HG02884 (cell line): Measurements from ENCODE around the gene TMOD1.
"Not testable (repeated sequence)": the region's sequence is repeated elsewhere in the genome, so short reads cannot be mapped to it uniquely, and the experiment has no call there.

Experiments used
- ATAC-seq: cut with Tn5 transposase; IDR thresholded peaks from one replicate; pipeline ENCODE4 v1.9.1; 2021; ENCODE audit warnings: mild to moderate bottlenecking, moderate library complexity; ENCODE audit not compliant: unreplicated experiment

TMOD1 gene

DNA sequence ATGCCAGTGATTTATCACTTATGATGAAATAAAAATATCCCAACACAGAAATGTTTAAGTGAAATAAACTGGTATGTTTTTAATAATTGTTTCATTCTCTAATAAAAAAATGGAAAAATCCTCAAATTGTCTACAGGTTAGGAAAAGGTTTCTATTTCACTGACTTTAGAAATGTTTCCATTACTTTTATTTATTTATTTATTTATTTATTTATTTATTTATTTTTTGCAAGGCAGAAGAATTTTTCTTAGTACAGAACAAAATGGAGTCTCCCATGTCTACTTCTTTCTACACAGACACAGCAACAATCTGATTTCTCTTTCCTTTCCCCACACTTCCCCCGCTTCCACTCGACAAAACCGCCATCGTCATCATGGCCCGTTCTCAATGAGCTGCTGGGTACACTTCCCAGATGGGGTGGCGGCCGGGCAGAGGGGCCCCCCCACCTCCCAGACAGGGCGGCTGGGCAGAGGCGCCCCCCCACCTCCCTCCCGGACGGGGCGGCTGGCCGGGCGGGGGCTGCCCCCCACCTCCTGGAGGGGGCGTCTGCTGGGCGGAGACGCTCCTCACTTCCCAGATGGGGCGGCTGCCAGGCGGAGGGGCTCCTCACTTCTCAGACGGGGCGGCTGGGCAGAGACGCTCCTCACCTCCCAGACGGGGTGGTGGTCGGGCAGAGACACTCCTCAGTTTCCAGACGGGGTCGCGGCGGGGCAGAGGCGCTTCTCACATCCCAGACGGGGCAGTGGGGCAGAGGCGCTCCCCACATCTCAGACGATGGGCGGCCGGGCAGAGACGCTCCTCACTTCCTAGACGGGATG is 3.7 kb upstream of the TMOD1 start:
- ATAC-seq, result not testable (repeated sequence)

DNA sequence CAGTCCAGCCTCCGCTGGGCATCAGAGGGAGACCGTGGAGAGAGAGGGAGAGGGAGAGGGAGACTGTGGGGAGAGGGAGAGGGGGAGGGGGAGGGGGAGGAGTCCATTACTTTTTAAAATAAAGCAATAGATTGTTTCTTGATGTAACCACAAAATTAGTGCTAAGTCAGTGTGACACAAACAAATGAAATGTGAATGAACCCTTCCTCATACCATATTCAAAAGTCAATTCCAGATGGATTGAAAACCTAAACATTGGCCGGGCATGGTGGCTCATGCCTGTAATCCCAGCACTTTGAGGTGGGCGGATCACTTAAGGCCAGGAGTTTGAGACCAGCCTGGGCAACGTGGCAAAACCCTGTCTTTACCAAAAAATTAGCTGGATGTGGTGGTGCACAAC is 2.6 kb upstream of the TMOD1 start:
- not testable (repeated sequence) for ATAC-seq

DNA sequence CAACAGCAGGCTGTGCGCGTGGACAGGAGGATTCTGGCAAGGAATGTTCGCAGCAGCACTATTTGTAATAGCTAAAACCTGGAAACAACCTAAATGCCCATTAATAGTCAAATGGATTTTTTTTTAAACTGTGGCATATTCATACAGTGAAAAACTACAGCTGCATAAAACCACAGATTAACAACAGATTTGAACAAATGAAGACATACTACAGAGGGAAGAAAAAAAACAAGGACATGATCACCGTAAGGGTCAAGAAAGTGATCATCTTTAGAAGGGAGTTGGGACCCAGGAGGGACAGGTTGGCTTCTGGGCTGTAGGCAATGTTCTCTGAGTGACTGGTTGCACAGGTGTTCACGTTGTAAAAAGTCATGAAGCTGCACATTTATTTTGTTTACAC is 1.2 kb upstream of the TMOD1 start:
- ATAC-seq, result no peak

DNA sequence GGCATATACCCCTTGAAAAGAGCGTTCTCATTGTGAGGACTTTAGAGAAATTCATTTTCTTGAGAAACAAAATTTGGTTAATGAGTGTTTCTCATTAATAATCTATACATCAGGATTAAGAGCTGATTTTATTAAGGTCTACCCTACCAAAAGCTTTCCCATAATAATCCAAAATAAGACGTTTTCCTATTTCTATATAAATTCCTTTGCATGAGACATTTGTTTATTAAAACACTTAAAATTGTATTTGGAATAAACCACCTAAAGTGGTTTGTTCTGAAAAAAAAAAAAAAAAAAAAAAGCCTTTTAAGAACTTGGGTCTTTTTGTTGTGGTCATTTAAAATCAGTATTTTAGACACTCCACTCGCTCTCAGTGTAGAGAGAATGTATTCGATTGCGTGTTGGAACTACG is 695 bp upstream of the TMOD1 start:
- no peak for ATAC-seq

DNA sequence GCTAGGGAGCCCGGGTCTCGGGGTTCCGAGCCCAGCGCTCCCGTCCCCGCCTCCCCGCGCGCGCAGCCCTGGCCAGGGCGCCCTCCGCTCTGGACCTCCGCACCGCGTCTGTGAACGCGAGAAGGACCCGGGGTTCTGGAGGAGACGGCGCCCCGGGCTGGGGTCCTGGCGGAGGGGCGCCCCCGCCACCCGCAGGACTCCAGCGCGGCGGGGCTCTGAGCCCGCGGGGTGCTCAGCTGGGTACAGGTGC is 431 bp downstream of the TMOD1 start:
- peak; percentile 27 for ATAC-seq

DNA sequence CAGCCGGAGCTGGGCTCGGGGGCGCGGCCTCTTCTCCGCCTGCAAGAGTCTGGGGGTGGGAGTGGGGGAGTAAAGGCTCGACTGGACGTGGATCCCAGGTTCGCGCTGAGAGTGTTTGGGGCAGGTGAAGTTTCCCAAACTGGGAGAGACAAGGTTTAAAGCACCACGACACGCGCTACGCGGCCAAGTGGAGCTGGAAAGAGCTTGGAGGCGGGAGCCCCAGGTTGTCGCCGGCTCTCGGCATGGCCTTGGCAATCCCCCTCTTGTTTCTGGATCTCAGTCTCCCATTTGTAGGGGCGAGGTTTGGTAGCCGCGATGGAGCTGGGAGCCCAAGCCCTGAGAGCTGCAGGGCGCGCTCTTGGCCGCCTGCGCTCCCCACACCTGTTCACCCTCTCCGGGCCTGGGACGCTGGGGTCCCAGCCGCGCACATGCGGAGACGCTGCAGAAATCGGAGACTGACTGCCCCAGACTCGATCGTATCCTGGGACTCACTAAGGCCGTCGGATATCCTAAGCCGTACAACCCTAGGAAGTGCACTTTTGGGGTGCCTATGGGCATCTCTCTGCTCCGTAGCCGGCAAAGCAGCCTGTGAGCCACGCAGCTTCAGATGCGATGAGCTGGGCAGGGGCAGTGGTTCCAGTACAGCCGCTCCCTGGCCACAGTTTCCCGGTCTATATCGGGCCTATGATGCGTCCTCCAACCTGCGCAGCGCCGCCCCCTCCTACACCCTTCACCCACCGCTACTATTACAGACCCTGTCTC is 937 bp downstream of the TMOD1 start:
- no peak for ATAC-seq

DNA sequence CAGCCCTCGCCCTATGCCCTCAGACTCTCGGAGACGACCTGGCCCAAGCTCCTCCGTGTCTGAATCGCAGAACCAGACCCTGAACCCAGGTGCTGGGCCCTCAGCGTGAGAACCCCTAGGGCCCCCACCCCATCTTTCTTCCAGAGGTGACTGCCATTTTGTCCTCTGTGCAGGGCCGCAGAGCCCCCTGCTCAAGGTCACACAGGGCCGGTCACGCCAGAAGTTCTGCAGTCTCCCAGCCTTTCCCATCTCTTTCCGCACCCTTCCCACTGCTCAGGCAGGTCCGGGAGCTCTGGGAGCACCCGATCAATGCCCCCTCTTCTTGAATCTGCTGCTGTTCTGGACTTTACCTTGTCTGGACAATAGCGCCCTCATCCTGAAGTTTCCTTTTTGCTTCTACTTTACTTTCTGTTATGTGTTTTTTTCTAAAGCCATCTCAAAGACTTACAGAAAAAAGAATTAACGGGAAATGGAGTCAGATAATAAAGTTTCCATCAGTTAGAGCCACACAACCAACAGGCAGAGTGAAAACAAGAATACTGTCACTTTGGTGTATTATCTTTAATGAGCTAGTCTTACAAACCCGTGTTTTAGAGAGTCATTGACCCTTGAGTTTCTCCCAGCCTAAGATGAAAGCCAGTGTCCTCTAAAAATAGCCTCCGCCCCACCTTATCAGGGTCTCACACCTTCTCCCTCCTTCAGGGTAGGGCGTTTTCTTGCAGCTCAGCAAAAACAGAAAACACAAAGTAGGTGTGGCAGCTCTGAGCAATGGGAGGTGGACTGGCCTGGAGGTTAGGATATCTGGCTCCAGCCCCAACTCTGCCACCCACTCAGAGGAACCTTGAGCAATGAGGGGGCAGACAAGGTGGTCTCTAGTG is 1.8 kb downstream of the TMOD1 start:
- no peak for ATAC-seq

DNA sequence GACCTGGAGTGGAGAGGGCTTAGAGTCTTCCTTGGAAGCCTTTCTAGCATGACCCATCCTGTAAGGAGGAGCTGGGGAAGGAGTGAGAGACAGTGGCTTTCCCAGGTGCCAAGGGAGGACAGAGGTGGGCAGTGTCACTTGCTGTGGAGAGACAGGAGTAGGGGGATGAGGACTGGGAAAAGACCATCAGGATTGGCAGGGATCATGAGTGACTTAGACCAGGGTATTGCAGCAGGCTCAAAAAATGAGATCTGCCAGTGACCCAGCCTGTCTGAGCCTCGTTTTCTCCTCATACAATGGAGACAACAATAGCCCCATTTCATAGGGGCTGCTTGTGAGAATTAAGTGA is 2.4 kb downstream of the TMOD1 start:
- no peak for ATAC-seq

DNA sequence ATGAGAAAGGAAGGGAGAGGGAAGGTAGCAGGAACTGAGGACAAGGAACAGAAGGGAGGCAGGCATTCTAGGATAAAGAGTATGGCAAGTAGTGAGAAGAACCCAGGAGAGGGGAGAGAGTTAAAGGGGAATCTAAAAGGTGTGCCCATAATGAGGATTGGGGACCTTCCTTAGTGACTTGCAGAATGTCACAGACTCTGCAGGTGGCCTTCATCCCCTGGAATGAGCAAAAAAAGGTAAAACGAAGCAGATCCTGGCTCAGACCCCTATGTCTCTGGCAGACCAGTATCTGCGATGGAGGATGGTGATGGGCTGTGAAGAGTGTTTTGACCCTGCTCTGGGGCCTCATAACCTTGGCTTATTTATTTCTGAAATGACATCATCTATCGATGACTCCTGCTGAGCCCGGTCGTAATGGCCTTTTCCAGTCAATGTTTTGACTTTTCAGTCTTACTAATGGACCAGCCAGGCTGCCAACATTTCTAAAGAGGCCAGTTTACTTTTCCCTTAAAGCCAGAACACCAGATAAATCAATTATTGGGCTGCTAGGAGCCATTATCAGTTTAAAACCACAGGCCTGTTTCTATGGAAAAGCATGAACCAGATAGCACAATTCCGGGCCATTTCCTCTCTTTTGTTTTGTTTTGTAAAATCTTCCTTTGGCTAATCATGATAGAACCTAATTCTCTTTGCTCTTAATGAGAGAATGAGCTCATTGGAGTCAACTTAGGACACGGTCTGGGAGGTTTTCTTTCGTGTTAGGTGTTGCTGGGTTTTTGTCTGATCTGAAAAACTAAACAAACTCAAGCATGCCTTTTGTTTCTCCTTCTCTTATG is 3.1 kb downstream of the TMOD1 start:
- no peak for ATAC-seq

DNA sequence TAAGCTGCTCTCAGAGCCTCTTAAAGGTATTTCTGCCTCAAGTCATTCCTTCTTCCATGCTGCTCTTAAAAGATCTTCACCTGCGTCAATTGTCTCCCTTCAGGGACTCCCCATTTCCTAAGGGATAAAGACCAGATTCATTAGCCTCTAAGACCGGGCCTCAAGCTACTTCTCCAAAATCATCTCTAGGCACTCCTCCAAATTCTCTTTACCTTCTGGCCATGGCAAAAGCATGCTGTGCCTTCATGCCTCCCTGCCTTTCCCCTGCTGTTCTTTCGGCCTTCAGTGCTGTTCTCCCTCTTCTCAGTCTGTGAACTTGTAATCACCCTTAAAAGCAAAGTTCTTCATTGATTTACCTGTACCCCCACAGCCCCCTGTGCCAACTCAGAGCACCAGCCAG is 4.4 kb downstream of the TMOD1 start:
- ATAC-seq, result no peak

DNA sequence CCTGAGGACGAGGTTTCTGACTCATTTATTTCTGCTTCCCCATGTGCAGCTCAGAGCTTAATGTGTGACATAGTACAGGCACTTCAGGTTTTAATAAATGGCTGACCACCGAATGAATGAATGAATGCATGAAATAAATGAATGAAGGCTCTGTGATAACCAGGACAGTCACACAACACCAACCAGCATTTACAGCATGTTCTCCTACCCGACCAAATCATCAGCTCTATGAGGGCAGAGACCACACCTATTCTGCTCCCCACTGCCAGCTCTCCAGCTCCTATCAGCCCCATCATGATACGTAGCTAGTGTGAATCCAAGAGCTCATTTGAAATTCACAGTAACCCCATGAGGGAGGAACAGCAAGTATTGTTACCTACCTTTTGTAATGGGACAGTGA is 4.8 kb downstream of the TMOD1 start:
- no peak for ATAC-seq

DNA sequence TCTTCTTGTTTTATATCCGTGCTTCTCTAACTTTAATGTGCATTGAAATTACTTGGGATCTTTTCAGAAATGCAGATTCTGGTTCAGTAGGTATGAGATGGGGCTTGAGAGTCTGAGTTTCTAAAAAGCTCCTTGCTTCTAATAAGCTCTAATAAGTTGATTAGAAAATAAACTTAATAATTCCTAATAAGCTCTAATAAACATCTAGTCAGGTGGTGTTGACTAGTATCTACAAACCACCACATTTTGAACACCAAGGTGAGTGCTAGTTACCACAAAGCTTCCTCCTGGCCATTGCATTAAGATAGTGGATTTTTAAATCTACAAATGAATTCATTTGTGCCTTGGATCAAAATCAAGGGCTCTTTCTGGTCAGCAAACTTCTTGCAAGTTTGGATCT is 5.3 kb downstream of the TMOD1 start:
- no peak for ATAC-seq

DNA sequence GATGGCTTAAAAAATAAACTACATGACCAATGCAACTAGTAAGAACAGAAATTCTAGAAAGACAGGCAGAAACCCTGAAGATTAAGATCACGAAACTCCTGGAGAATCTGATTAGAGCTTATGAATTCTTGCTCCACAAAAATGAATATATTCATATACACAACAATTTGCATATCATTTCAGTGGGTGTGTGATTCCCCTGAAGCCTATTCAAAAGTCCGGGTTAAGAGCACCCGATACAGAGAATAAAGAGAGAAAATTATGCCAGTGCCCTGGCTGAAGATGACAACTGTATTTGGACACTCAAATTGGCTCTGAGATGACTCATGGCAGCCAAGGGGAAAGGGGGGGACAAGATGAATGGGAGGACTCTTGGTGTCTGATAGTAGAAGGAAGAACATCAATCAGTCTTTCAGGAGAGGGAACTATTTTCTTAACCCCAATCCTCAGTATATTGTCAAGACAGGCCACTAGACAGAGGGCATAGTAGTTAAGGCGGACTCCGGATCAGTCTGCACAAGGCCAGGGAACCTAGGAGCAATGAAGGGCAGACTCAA is 6.0 kb downstream of the TMOD1 start:
- no peak for ATAC-seq

DNA sequence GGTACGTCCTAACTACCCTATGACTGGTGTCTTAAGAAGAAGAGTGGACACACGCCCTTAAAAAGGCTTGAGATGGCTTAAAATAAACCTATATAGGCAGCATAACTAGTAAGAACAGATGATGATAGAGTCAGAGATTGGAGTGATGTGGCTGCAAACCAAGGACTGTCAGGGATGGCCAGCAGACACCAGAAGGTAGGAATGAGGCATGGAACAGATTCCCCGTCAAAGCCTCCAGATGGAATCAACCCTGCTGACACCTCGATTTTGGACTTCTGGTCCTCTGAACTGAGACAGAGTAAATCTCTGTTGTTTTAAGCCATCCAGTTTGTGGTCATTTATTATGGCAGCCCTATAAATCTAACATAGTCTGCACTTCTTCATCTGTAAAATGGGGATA is 7.4 kb downstream of the TMOD1 start:
- no peak for ATAC-seq

DNA sequence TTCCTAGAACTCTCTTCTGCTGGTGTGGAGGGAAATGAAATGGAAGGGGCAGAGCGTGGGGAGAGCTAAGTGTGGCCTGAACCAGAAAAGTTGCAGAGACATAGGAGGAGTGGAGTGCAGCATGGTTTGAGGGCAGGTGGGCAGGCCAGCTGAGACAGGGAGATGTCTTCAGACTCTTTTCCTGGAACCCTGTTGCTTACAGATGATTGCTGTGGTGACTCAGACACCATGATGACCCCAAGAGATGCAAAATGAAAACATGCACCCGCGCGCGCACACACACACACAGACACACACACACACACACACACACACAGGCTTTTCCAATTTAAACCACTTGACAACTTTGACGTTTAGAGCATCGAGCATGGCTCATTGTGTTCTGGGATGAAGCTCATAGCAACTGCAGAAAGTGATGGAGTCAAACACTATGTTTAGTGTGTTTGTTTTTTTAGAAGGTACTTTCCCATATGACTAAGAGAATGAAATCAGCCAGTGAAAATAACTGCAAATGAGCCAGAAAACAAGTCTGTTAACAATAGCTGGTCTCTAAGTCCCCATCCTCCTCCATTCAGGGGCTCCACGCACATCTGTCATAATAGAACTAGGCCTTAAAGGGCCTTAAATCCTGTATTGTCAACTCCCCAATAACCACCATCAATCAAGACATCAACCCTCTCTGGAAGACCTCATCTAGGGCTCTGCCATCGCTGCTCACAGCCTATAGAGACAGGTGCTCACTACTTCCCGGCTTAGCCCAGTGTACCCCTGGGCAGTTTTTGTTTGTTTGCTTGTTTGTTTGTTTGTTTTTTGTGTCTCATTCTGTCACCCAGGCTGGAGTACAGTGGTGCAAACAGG is 9.6 kb downstream of the TMOD1 start:
- peak; percentile 81 for ATAC-seq

DNA sequence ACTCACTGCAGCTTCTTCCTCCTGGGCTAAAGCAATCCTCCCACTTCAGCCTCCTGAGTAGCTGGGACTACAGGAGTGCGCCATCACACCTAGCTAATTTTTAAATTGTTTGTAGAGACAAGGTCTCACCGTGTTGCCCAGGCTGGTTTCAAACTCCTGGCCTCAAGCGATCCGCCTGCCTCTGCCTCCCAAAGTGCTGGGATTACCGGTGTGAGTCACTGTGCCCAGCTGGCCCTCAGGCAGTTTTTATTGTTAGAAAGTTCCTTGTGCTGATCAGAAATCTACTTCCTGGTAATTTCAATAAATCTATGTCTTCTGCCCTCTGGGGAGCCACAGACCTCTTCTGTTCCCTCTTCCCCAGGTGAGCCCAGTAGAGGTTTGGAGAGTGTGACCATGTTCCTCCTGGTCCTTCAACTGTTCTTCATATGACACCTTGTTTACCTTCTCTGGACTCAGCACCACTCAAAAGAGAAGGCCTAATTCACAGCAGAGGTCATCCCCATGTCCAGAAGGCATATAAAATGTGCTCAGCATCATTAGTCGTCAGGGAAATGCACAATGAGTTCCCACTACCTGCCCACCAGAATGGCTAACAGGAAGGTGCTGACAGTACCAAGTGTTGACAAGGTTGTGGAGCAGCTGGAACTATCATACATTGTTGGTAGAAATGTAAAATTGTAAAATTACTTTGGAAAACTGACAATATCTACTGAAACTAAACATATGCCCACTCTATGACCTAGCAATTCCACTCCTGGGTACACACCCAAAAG is 10.4 kb downstream of the TMOD1 start:
- peak; percentile 3 for ATAC-seq

DNA sequence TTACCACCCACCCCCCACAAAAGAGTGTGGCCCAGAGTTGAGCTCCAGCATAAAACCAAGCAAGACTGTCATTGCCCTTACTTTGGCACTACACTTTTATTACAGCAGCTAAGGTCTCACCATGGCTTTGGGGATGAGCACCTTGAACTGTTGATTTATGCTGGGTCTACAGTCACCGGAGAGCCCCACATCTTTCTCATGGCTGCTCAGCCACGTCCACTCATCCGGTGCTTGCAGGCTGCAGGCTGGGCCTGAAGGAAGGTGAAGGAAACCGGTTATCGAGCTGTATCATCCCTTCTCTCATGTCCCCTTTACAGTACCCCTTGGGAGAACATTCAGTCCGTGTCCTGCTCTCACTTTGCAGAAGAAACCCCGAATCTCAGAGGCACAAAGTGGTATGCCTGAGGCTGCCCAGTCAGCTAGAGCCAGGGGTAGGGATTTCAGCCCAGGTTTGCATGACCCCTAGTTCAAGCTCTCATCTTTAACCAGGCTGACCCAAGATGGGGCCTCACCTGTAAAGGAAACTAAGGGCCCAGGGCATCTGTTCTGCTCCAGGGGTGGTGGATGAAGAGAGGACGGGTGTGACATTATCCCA is 11.6 kb downstream of the TMOD1 start:
- ATAC-seq, result no peak

DNA sequence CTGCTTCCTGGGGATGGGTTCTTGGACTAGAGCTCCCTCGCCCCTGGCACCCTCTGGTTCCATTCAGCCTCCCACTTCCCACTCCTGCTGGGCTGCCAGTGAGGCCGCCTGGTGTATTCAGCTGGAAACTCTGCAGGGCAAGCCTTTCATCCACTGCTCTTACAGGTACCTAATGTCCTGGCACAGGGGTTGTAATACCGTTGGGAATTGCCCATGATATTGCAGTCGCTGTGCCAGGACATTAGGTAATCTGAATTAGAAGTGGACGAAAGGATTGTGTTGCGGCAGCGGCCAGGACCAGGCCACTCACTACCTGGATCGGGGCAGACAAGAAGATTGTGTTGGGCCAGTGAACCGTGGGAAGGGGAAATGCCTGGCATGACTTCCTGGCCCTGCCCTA is 13.1 kb downstream of the TMOD1 start:
- no peak for ATAC-seq

DNA sequence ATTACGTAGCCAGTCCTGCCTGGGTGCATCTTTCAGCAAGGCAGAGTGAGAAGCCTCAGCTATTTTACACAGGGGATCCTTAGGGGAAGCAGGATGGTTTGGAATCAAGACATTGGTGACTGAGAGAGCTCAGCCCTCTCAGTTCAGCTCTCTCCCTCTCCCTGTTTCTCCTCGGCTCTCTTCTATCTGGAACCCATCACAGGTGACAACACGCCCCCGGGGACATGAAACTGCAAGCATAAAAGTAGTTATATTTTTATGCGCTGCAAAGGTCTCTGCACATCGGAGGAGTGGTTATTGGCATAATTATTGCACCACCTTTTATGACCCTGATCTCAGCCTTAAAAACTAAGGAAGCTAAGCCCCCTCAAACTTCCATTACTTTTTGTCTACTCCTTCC is 14.2 kb downstream of the TMOD1 start:
- no peak for ATAC-seq
